Coronary artery (tissue), 2 donors: Measurements from ENCODE around the gene MAEA.

ENCODE experiments used
- DNase-seq: peaks from one replicate; pipeline ENCODE4 v3.0.0-alpha.2; 2017; ENCODE audit warnings: low spot score
- H3K27ac ChIP-seq, 2 donors: fragments of 200-600 bp; sonication (generic); one replicate each; pipeline ENCODE4 v1.5.1; 2016 to 2019
- H3K4me3 ChIP-seq: fragments of 200-600 bp; sonication (generic); 2 replicates; pipeline ENCODE4 v1.5.1; 2016; ENCODE audit warnings: mild to moderate bottlenecking, moderate library complexity
- TF ChIP-seq, protein P1 (sequence below): fragments of 200-600 bp; sonication (generic); IDR thresholded peaks from one replicate; pipeline ENCODE4 v1.5.1; 2019; ENCODE audit warnings: antibody characterized with exemption

The MAEA gene

DNA sequence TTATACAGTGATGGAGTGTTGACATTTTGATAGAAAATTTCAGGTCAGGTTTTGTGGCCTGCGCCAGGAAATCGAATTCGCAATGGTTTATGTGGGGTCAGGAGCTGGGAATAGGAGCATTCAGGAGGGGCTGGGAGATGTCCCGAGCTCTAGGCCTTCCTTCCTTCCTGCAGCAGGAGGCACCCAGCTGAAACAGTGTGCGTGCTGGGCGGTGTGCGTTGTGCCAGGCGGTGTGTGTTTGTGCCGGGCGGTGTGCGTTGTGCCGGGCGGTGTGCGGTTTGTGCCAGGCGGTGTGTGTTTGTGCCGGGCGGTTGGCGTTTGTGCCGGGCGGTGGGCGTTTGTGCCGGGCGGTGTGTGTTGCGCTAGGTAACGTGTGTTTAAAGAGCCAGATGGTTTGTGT lies 59.1 kb downstream of the MAEA start:
- no peak for DNase-seq
- H3K27ac ChIP-seq = peak overlapping the region in 1 of 2 donors; percentile 100
- H3K4me3 ChIP-seq = peak overlapping the region; percentile 95
- TF ChIP-seq, protein P1, sequence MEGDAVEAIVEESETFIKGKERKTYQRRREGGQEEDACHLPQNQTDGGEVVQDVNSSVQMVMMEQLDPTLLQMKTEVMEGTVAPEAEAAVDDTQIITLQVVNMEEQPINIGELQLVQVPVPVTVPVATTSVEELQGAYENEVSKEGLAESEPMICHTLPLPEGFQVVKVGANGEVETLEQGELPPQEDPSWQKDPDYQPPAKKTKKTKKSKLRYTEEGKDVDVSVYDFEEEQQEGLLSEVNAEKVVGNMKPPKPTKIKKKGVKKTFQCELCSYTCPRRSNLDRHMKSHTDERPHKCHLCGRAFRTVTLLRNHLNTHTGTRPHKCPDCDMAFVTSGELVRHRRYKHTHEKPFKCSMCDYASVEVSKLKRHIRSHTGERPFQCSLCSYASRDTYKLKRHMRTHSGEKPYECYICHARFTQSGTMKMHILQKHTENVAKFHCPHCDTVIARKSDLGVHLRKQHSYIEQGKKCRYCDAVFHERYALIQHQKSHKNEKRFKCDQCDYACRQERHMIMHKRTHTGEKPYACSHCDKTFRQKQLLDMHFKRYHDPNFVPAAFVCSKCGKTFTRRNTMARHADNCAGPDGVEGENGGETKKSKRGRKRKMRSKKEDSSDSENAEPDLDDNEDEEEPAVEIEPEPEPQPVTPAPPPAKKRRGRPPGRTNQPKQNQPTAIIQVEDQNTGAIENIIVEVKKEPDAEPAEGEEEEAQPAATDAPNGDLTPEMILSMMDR = no peak

DNA sequence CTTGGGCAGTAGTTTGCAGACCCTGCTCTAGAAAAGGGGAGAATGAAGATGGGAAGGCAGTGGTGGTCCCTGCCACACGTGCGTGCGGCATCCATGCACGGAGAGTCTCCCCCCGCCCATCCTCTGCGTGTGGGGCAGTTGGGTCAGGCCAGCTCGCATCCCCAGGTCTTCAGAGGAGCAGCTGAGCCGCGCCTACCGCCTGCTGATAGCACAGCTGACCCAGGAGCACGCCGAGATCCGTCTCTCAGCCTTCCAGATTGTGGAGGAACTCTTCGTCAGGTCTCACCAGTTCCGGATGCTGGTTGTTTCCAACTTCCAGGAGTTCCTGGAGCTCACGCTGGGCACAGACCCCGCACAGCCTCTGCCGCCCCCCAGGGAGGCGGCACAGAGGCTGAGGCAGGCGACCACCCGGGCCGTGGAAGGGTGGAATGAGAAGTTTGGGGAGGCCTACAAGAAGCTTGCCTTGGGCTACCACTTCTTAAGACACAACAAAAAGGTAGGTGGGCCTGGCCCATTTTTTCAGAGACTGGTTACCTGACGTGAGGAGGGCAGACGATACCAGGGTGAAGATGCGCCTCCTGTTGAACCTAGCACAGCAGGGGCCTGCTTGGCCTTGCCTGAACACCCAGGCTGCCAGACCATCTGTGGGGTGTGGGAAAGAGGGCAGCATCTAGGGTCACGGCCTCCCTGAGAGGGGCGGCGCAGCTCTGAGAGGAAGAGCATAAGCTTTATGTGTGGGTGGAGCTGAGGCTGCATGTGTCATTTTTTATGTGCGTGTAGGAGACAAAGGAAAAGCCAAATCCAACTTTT lies 59.9 kb downstream of the MAEA start:
- TF ChIP-seq, protein P1 = no peak
- Histone ChIP-seq H3K27ac (peak overlapping the region in 1 of 2 donors; percentile 100), H3K4me3 (no peak overlapping the region)
- DNase-seq = no peak

DNA sequence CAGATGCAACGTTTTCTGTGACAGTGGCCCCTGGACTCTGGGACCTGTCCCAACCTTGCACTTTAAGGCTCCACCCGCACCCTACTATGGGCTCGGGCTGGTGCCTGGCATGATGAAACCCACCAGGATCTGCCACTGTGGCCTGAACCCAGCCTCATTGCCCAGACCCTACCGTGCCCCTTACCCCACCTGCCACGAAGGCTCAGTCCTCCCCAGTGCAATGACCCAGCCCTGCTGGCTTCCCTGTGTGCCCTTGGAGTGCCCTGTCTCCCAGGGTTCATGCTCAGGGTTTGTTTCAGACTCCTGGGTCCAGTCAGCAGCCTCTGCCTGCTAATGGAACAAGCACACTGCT lies 60.5 kb downstream of the MAEA start:
- TF ChIP-seq, protein P1 = no peak
- DNase-seq = no peak
- Histone ChIP-seq H3K4me3 (no peak overlapping the region), H3K27ac (no peak overlapping the region)

DNA sequence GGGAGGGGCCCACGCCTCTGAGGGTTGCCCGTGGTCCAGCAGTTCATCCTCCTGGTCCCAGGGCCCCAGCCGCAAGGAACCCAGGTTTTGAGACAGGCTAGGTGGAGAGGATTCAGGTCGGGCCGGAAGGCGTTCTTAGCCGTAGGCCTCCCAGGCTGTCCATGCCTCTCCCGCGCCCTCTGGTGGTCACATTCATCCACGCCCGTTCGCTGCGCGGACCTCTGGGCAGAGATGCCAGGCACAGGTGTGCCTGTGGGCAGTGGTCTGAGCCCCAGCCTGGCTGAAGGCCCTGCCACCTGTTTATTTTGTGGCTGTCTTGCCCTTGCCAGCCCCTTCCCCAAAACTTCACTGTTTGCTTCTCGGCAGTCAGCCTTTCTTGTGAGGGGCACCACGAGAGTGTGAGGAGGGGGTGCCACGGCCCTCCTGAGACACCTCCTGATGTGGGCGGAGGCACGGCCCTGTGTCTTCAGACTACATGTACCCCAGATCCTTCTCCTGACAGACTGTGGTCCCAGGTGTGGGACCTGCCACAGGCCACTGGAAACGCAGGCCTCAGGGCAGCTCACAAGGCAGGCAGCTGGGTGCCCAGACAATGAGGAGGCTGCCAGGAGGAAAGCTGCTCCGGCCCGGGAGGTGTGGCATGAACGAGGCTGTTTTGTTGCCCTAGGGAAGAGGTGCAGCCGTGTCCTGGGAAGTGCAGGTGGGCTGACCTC lies 62.3 kb downstream of the MAEA start:
- no peak for DNase-seq
- TF ChIP-seq, protein P1 = peak; percentile 91
- no peak overlapping the region for H3K4me3 ChIP-seq
- peak overlapping the region in 1 of 2 donors; percentile 34 for H3K27ac ChIP-seq

DNA sequence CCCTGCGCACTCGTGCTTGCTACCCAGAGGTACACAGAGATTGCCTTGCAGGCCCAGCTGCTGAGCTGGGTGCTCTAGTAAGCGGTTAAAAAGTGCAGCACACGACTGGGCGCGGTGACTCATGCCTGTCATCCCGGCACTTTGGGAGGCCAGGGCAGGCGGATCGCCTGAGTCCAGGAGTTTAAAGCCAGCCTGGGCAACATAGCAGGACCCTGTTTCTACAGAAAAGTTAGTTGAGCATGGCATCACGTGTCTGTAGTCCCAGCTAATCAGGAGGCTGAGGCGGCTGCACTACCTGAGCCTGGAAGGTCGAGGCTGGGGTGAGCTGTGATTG lies 62.8 kb downstream of the MAEA start:
- Histone ChIP-seq H3K4me3 (no peak overlapping the region), H3K27ac (no peak overlapping the region)
- DNase-seq = no peak
- TF ChIP-seq, protein P1 = no peak

DNA sequence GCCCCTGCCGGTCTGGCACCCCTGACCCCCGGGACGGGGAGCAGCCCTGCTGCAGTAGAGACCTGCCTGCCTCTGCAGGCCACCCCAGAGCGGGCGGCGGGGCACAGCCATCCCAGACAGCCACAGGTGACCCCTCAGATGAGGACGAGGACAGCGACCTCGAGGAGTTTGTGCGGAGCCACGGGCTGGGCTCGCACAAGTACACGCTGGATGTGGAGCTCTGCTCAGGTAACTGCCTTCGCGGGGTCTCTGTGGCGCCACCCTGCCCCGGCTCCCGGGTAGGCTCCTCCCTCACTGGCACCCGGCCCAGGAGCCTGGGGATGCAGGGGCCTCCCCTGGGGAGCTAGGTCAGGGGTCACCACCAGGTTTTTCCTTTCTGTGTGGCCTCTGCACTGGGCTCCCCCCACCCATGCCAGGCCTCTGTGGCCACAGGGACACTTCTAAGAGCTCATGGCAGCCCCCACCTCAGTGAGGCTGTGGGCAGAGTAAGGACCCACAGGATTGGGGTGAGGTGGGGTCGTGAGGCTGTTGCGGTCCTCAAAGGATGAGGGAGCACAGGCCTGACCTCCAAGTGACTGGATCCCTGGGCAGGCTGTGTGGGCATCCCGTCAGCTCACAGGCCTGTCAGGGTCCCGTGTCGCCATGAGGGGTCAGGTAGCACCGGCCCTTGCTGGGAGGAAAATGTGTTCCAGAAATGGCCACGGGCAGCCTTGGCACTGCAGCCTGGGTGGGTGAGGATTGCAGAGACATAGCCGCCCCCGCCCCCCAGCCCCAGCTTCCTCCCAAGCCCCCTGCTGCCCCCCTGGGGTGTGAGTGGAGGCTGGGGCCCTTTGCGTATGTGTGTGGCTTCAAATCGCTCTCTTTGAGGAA lies 63.7 kb downstream of the MAEA start:
- no peak for DNase-seq
- TF ChIP-seq, protein P1 = no peak
- Histone ChIP-seq H3K4me3 (no peak overlapping the region), H3K27ac (no peak overlapping the region)
